Stomach (tissue), 19 donors: ENCODE measurements around the gene HSPA1A. TPM values are rescaled to one million over a fixed set of nuclear protein-coding genes. Genes with fewer than 3 reads are reported as not detected.

Experiments used
- DNase-seq, 2 donors: peaks; one replicate each; pipeline versions ENCODE4 v3.0.0 to v3.0.0-alpha.2; 2013 to 2019
- H3K27ac ChIP-seq, 5 donors: fragments of 200-600 bp in 4 of 5; sonication (generic) in 4 of 5; one replicate each; pipeline ENCODE4 v1.5.1; 2013 to 2019; ENCODE audit warnings: mild to moderate bottlenecking in 1 of 5, moderate library complexity in 1 of 5
- H3K27me3 ChIP-seq, 3 donors: fragments of 200-600 bp; sonication (generic); one replicate each; pipeline ENCODE4 v1.5.1; 2017 to 2019; ENCODE audit warnings: mixed run types in 1 of 3
- H3K36me3 ChIP-seq, 4 donors: fragments of 200-600 bp; sonication (generic); 1 replicate in 3 of 4; 2 replicates in 1 of 4; pipeline ENCODE4 v1.5.1; 2016 to 2019
- H3K4me1 ChIP-seq, 4 donors: fragments of 200-600 bp; sonication (generic); one replicate each; pipeline ENCODE4 v1.5.1; 2016 to 2019
- H3K4me3 ChIP-seq, 4 donors: fragments of 200-600 bp; sonication (generic) in 3 of 4; one replicate each; pipeline ENCODE4 v1.5.1; 2016 to 2019; ENCODE audit warnings: mild to moderate bottlenecking in 1 of 4
- H3K9me3 ChIP-seq, 4 donors: fragments of 200-600 bp; sonication (generic); one replicate each; pipeline ENCODE4 v1.5.1; 2016 to 2019
- EP300 ChIP-seq: sonication (generic); formaldehyde crosslinking; IDR thresholded peaks from one replicate; pipeline ENCODE4 v1.6.1; 2017; ENCODE audit warnings: antibody characterized with exemption
- POLR2A ChIP-seq, 4 donors: fragments of 450-650 bp; IDR thresholded peaks; one replicate each; pipeline ENCODE4 v1.6.1; 2016; ENCODE audit warnings: antibody characterized with exemption in 4 of 4, control low read depth in 2 of 4, mild to moderate bottlenecking in 1 of 4, moderate library complexity in 1 of 4
- POLR2AphosphoS5 ChIP-seq, 3 donors: sonication (generic); formaldehyde crosslinking; IDR thresholded peaks; one replicate each; pipeline ENCODE4 v1.6.1; 2016; ENCODE audit warnings: antibody characterized with exemption in 3 of 3
- WGBS, 5 donors: extraction: QIAGEN DNeasy Blood & Tissue Kit in 3 of 5; methylation state at CpG; one replicate each; pipeline versions ENCODE4 v1.1.5 to v1.1.7; 2013 to 2018; 5-methylcytosine and 5-hydroxymethylcytosine counted together
- intact Hi-C: fragments of 100-400 bp; cut with DNase I; formaldehyde crosslinking; loops from one replicate; pipeline ENCODE4 v1.15.1; 2023; ENCODE audit warnings: low total_unique reads
- long read RNA-seq, 10 donors: transcript quantifications; one replicate each; lab custom pipeline, GENCODE V29; 2026
- polyA plus RNA-seq, 3 donors: library from polyadenylated mRNA; stranded (reverse); fragments of 200-250 nt; gene quantifications; one replicate each; pipeline ENCODE4 v1.2.3, GENCODE V29; 2013
- total RNA-seq, 5 donors: library from RNA; depleted of rRNA; stranded (reverse); fragments of >200 nt; gene quantifications; one replicate each; pipeline versions ENCODE4 v1.1.0 to v1.2.3, GENCODE V29; 2014 to 2016
- TF ChIP-seq, protein P1 (sequence below), 7 experiments: fragments of 450-650 bp in 4 of 7; fragments of 200-600 bp in 3 of 7; sonication (generic) in 3 of 7; IDR thresholded peaks; one replicate each; pipeline ENCODE4 v1.5.1; 2016 to 2019; ENCODE audit warnings: antibody characterized with exemption in 7 of 7, control low read depth in 2 of 7, mild to moderate bottlenecking in 1 of 7
- donor health status: healthy with polysubstance abuse.
- donor health status: Bipolar disorder and iron deficiency.
- donor health status: healthy.

HSPA1A gene
- total RNA-seq: 100 to 1,000 TPM in 3 of 5 donors, 10 to 100 TPM in 2; 68.8 to 124 (median 113) TPM
- 100 to 1,000 TPM in 1 of 3 donors, 10 to 100 TPM in 2; 51.1 to 107 (median 64.8) TPM for polyA plus RNA-seq
- long read RNA-seq, donor 1, transcript HSPA1A-201 (1 exons, 2,483 nt): major isoform, 19 of 19 reads
- long read RNA-seq, donor 1, partial matches to known transcripts: 0 of 19 reads
- long read RNA-seq, donor 1, other reads (novel, unspliced or antisense): 0 of 19 reads
- long read RNA-seq, donor 2, transcript HSPA1A-201 (1 exons, 2,483 nt): major isoform, 27 of 27 reads
- long read RNA-seq, donor 2, partial matches to known transcripts: 0 of 27 reads
- long read RNA-seq, donor 2, other reads (novel, unspliced or antisense): 0 of 27 reads
- long read RNA-seq, donor 3, transcript HSPA1A-201 (1 exons, 2,483 nt): major isoform, 39 of 39 reads
- long read RNA-seq, donor 3, partial matches to known transcripts: 0 of 39 reads
- long read RNA-seq, donor 3, other reads (novel, unspliced or antisense): 0 of 39 reads
- long read RNA-seq, donor 4, partial matches to known transcripts: 0 of 4 reads
- long read RNA-seq, donor 4, other reads (novel, unspliced or antisense): 0 of 4 reads
- long read RNA-seq, donor 5, transcript HSPA1A-201 (1 exons, 2,483 nt): major isoform, 44 of 44 reads
- long read RNA-seq, donor 5, partial matches to known transcripts: 0 of 44 reads
- long read RNA-seq, donor 5, other reads (novel, unspliced or antisense): 0 of 44 reads
- long read RNA-seq, donor 6, transcript HSPA1A-201 (1 exons, 2,483 nt): major isoform, 45 of 45 reads
- long read RNA-seq, donor 6, partial matches to known transcripts: 0 of 45 reads
- long read RNA-seq, donor 6, other reads (novel, unspliced or antisense): 0 of 45 reads
- long read RNA-seq, donor 7, transcript HSPA1A-201 (1 exons, 2,483 nt): major isoform, 78 of 78 reads
- long read RNA-seq, donor 7, partial matches to known transcripts: 0 of 78 reads
- long read RNA-seq, donor 7, other reads (novel, unspliced or antisense): 0 of 78 reads
- long read RNA-seq, donor 8, transcript HSPA1A-201 (1 exons, 2,483 nt): major isoform, 39 of 39 reads
- long read RNA-seq, donor 8, partial matches to known transcripts: 0 of 39 reads
- long read RNA-seq, donor 8, other reads (novel, unspliced or antisense): 0 of 39 reads
- long read RNA-seq, donor 9, transcript HSPA1A-201 (1 exons, 2,483 nt): major isoform, 148 of 148 reads
- long read RNA-seq, donor 9, partial matches to known transcripts: 0 of 148 reads
- long read RNA-seq, donor 9, other reads (novel, unspliced or antisense): 0 of 148 reads
- long read RNA-seq, donor 10, transcript HSPA1A-201 (1 exons, 2,483 nt): major isoform, 14 of 14 reads
- long read RNA-seq, donor 10, partial matches to known transcripts: 0 of 14 reads
- long read RNA-seq, donor 10, other reads (novel, unspliced or antisense): 0 of 14 reads

DNA sequence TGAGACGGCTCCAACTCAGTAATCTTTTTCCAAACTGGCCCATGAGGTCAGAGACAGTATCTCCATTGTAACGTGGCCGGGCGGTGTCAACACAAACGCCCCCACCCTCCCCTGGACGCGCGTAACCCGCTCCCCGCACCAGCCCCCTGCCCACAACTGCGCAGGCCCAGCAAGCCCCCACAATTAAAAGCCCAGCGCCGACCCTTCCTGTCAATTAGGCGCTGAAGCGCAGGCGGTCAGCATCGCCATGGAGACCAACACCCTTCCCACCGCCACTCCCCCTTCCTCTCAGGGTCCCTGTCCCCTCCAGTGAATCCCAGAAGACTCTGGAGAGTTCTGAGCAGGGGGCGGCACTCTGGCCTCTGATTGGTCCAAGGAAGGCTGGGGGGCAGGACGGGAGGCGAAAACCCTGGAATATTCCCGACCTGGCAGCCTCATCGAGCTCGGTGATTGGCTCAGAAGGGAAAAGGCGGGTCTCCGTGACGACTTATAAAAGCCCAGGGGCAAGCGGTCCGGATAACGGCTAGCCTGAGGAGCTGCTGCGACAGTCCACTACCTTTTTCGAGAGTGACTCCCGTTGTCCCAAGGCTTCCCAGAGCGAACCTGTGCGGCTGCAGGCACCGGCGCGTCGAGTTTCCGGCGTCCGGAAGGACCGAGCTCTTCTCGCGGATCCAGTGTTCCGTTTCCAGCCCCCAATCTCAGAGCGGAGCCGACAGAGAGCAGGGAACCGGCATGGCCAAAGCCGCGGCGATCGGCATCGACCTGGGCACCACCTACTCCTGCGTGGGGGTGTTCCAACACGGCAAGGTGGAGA lies at the start of gene HSPA1A, which contains the start of gene HSPA1L:
Gene HSPA1A (plus strand): TSS at position 519 of the 814 bp plus-strand sequence. CDS start 214 bp downstream, at position 733.
Gene HSPA1L (minus strand): TSS at position 259 of the 814 bp plus-strand sequence. CDS start 3,311 bp downstream, outside the sequence.
- 0 to 2% (median 1%) methylated on average over 31 to 56 of the region's 56 CpGs for WGBS, 5 donors
- Histone ChIP-seq H3K36me3 (no peaks in the 10 kb centered on the region), H3K9me3 (no peaks in the 10 kb centered on the region), H3K27ac (peak within 1 kb of the TSS; percentile 89 to 100 (median 99)), H3K4me1 (peaks cover 27 to 47% (median 39%) of the 10 kb centered on the region in 4 donors), H3K4me3 (peak within 1 kb of the TSS; percentile 53 to 63 (median 56)), H3K27me3 (no peaks in the 10 kb centered on the region)
- peak; percentile 95 to 97 for DNase-seq
- intact Hi-C loops: no loop called here
- TF ChIP-seq, protein P1, sequence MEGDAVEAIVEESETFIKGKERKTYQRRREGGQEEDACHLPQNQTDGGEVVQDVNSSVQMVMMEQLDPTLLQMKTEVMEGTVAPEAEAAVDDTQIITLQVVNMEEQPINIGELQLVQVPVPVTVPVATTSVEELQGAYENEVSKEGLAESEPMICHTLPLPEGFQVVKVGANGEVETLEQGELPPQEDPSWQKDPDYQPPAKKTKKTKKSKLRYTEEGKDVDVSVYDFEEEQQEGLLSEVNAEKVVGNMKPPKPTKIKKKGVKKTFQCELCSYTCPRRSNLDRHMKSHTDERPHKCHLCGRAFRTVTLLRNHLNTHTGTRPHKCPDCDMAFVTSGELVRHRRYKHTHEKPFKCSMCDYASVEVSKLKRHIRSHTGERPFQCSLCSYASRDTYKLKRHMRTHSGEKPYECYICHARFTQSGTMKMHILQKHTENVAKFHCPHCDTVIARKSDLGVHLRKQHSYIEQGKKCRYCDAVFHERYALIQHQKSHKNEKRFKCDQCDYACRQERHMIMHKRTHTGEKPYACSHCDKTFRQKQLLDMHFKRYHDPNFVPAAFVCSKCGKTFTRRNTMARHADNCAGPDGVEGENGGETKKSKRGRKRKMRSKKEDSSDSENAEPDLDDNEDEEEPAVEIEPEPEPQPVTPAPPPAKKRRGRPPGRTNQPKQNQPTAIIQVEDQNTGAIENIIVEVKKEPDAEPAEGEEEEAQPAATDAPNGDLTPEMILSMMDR (IDR thresholded peaks at IDR 0.05): no peak
- no peak for TF ChIP-seq EP300
- TF ChIP-seq POLR2A (IDR thresholded peaks at IDR 0.05): peak in 3 of 4 donors; percentile 78 to 99 (median 98)
- peak; percentile 100 for TF ChIP-seq POLR2AphosphoS5 (IDR thresholded peaks at IDR 0.05)

DNA sequence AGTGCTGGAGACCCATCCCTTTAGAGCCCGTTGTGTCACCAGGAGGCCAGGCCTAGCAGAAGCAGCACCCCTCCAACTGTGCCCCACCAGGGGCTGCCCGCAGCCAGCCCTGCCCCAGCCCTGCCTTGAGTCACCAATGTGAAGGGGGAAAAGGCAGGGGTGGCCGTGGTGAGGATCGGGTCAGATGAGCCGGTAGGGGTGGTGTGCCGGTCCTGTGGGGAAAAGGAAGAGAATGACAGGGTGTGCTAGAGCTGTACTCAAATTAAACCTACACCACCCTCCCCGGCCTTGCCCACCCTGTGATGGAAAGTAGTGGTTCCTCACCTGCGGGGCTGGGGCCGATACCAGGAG lies 49.8 kb upstream of the HSPA1A start:
- Histone ChIP-seq H3K4me1 (peaks cover 0 to 17% (median 5%) of the 10 kb centered on the region in 4 donors), H3K4me3 (no peak overlapping the region), H3K27me3 (peaks cover 0 to 7% (median 0%) of the 10 kb centered on the region in 3 donors), H3K9me3 (no peaks in the 10 kb centered on the region), H3K36me3 (peaks cover 0 to 13% (median 0%) of the 10 kb centered on the region in 4 donors), H3K27ac (no peak overlapping the region)
- intact Hi-C loops: loop anchor here (10.0 kb wide), 1 partner anchor 81 kb away; the partner anchor contains the start of gene LY6G5C
- 80 to 91% (median 85%) methylated on average over 9 of the region's 9 CpGs for WGBS, 5 donors
- DNase-seq: no peak
- TF ChIP-seq POLR2A (IDR thresholded peaks at IDR 0.05): no peak
- TF ChIP-seq, protein P1 (IDR thresholded peaks at IDR 0.05): no peak
- TF ChIP-seq POLR2AphosphoS5 (IDR thresholded peaks at IDR 0.05): no peak
- TF ChIP-seq EP300: no peak

DNA sequence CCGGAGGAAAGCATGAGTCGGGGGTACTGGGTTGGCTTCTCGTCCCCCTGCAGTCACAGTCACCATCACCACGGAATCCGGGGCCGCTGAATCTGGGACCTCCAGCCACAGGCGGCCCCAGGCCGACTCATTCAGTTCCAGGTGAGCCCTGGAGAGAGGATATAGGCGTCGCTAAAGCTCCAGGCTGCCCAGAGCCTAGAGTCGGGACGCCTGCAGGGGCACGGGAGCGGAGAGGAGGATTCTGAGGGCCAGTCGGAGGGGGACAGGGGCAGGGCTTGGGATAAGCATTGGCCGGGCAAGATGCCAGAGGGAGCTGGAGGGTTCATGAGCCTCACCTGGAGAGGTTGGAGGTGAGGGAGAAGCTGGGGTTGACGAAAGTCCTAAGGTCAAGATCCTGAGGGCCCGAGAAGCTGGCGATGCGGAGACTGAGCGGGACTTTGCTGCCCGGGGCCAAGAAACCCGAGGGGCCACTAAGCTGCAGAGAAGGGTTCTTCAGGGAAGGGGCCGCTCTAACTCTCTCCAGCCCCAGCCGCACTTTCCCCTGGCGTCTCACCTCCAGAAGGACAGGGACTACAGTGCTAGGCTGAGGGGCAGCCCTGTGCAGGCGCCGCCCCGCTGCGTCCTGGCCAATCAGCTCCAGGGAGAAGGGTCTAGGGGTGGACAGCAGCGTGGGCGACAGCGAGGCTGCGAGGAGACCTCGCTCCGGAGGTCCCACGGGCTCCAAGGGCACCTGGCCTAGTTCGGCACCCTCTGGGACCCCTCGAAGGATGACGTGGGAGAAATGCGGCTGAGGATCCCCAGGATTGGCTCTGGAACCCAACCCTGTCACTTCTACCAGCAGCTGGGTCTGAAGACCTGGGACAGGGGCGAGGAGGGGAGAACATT lies 49.2 kb upstream of the HSPA1A start:
- peaks cover 0 to 7% (median 0%) of the 10 kb centered on the region in 3 donors for H3K27me3 ChIP-seq
- H3K36me3 ChIP-seq: peaks cover 0 to 7% (median 0%) of the 10 kb centered on the region in 4 donors
- 38 to 61% (median 44%) methylated on average over 31 to 42 of the region's 42 CpGs for WGBS, 5 donors
- no peak overlapping the region for H3K27ac ChIP-seq
- peak overlapping the region in 2 of 4 donors; percentile 16 to 22 for H3K4me3 ChIP-seq
- intact Hi-C loops: loop anchor here (10.0 kb wide), 1 partner anchor 81 kb away; the partner anchor contains the start of gene LY6G5C
- TF ChIP-seq POLR2A (IDR thresholded peaks at IDR 0.05) (no peak), EP300 (no peak), POLR2AphosphoS5 (IDR thresholded peaks at IDR 0.05) (no peak)
- TF ChIP-seq, protein P1 (IDR thresholded peaks at IDR 0.05): no peak
- DNase-seq: peak in 1 of 2 donors; percentile 69
- H3K4me1 ChIP-seq: peaks cover 0 to 17% (median 5%) of the 10 kb centered on the region in 4 donors
- H3K9me3 ChIP-seq: no peaks in the 10 kb centered on the region
